Suprapubic skin (tissue), 3 donors: ENCODE data around the gene TEAD1.

ENCODE experiments used
- EP300 ChIP-seq: sonication (generic); formaldehyde crosslinking; IDR thresholded peaks from one replicate; pipeline ENCODE4 v1.6.1; 2017; ENCODE audit warnings: antibody characterized with exemption
- POLR2A ChIP-seq, 2 donors: fragments of 450-650 bp; IDR thresholded peaks; one replicate each; pipeline ENCODE4 v1.6.1; 2017; ENCODE audit warnings: antibody characterized with exemption in 2 of 2, mild to moderate bottlenecking in 2 of 2, moderate library complexity in 2 of 2
- TF ChIP-seq, protein P1 (sequence below), 2 donors: fragments of 200-600 bp in 1 of 2; fragments of 450-650 bp in 1 of 2; sonication (generic) in 1 of 2; IDR thresholded peaks; one replicate each; pipeline ENCODE4 v1.5.1; 2016 to 2019; ENCODE audit warnings: antibody characterized with exemption in 2 of 2, mild to moderate bottlenecking in 1 of 2, moderate library complexity in 1 of 2

DNA sequence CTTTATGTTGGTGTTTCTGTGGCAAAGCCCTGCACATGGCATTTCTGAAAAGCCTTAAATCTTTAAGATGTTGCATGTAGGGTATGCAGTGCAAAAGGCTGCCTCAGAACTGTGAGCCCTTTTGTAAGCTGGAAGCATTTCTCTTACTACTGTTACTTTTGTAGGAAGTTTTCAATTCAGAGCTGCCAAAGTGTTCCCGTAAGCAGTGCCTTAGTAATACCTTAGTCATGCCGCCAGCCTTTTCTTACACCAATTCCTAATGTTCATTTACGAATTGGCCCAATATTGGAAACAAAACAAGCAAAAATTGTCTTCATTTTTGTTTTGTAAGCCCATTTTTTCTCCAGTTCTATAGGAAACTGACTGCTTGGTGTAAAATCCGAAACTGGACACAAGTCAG, 267.4 kb downstream of the TEAD1 start:
- TF ChIP-seq, protein P1, sequence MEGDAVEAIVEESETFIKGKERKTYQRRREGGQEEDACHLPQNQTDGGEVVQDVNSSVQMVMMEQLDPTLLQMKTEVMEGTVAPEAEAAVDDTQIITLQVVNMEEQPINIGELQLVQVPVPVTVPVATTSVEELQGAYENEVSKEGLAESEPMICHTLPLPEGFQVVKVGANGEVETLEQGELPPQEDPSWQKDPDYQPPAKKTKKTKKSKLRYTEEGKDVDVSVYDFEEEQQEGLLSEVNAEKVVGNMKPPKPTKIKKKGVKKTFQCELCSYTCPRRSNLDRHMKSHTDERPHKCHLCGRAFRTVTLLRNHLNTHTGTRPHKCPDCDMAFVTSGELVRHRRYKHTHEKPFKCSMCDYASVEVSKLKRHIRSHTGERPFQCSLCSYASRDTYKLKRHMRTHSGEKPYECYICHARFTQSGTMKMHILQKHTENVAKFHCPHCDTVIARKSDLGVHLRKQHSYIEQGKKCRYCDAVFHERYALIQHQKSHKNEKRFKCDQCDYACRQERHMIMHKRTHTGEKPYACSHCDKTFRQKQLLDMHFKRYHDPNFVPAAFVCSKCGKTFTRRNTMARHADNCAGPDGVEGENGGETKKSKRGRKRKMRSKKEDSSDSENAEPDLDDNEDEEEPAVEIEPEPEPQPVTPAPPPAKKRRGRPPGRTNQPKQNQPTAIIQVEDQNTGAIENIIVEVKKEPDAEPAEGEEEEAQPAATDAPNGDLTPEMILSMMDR (IDR thresholded peaks at IDR 0.05) = no peak
- TF ChIP-seq POLR2A (IDR thresholded peaks at IDR 0.05) (no peak), EP300 (no peak)
